Fibroblast of skin of abdomen (primary cell): ENCODE data around the gene EGFLAM.
A peak's percentile ranks its signal among the peaks of the same experiment; 100 is the strongest.
"Not testable (repeated sequence)": the region's sequence is repeated elsewhere in the genome, so short reads cannot be mapped to it uniquely, and the experiment has no call there.

Source experiments
- DNase-seq: peaks from one replicate; pipeline ENCODE4 v3.0.0-alpha.2; 2013

The EGFLAM gene

DNA sequence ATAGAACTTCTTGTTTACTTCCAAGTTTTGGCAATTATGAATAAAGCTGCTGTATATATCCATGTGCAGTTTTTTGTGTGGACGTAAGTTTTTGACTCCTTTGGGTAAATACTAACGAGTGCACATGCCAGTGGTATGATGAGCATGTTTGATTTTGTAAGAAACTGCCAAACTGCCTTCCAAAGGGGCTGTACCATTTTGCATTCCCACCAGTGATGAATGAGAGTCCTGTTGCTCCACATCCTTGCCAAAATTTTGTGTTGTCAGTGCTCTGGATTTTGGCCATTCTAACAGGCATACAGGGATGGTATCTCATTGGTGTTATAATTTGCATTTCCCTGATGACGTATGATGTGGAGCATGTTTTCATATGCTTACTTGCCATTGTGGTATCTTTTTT, 73.5 kb downstream of the EGFLAM start:
- DNase-seq = no peak

DNA sequence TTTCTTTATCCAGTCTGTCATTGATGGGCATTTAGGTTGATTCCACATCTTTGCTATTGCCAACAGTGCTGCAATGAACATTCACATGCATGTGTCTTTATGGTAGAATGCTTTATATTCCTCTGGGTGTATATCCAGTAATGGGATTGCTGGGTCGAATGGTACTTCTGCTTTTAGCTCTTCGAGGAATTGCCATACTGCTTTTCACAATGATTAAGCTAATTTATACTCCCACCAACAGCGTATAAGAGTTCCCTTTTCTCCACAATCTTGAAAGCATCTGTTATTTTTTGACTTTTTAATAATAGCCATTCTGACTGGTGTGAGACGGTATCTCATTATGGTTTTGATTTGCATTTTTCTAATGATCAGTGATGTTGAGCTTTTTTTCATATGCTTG, 74.8 kb downstream of the EGFLAM start:
- not testable (repeated sequence) for DNase-seq

DNA sequence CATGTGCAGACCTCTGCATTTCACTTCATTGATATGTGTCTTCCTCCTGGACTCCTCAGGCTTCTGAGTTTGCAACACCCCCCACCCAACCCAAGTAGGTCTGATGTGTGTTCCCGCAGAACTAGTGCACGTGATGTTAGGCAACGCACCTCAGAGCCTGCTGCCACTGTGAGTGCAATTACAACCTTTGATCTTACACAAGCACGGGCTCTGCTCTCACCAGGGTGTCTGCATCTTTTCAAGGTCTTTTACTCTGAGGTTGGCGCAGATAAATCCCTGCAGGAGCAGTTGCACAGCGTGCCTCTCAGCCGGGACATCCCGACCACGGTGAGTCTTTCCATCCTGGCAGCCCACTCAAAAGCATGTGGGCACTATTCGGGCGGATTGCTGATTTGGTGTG, 80.1 kb downstream of the EGFLAM start:
- DNase-seq = no peak

DNA sequence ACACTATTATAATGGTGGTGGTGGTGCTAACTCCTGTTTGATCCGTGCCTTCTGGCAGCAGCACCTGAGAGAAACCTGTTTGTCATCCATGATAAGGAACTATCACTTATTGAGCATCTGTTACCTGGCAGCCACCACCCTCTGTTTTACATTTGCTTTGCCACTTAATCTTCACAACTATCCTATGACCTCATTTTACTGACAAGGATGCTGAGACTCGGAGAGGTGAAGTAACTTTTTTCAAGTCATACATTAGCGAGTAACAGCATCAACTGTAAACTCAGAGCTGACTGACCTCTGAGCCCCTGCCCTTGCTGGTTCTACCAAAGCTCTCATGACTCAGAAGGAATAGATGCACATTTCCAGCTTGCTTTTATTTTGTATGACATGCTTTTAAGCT, 81.1 kb downstream of the EGFLAM start:
- DNase-seq = no peak

DNA sequence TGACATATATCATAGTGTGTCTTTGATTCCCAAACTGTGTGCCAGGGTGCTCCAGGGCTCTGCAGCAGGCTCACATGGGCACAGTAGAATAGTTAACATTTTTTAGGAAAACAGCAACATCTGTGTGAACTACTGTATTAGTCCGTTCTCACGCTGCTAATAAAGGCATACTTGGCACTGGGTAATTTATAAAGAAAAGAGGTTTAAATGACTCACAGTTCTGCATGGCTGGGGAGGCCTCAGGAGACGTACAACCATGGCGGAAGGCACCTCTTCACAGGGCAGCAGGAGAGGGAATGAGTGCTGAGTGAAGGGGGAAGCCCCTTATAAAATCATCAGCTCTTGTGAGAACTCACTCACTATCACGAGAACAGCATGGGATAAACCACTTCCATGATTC, 82.7 kb downstream of the EGFLAM start:
- DNase-seq = no peak

DNA sequence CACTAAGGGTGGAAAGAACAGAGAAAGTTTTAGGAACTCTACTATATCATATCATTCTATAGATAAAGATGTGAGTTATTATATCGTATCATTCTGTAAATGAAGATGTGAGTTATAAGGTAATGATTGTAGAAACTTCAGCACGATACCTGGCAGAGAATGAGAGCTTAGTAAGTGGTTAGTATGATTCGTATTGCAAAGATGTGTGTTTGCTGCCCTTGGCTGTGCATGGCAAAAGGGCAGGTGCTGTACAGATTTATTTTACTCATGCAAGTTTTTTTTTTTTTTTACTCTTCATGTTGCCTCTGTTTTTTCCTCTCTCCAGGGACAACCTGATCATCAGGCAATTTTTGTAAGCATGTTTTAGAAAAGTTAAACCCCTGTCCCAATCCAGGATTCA, 83.3 kb downstream of the EGFLAM start:
- DNase-seq = no peak

DNA sequence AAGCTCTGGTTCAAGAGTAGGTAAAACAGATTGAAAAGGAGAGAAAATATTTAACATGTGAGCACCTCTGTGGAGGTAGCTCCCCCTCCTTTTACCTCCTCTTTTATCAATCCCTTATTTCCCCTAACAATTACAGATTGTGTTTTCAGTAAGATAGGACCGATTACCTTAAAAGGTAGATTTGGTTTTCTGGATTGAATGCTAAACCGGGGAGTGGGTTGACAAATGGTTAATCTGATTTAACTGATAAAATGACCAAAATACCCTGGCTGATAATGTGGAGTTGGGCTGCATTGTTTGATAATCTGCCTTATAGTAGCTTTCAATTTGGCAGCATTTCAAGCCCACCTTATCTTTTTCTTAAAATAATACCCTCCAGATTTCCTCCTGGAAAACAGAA, 83.9 kb downstream of the EGFLAM start:
- DNase-seq = no peak

DNA sequence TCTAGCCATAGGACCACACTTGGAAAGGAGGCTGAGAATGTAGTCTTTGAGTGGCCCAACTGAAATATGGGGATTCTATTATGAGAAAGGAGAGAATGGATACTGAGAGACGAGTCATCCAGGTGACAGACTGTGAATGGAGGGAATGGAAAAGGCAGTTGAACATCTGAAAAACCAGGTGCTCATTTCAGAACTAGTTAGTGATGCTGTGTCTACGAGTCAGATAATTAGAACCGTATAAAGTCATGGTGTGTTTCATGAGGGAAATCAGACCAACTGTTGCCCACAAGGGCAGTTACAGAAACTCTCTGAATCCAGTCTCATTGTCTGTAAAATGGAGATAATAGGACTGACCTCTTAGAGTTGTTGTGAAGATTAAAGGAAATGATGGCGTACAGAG, 86.5 kb downstream of the EGFLAM start:
- DNase-seq = no peak

DNA sequence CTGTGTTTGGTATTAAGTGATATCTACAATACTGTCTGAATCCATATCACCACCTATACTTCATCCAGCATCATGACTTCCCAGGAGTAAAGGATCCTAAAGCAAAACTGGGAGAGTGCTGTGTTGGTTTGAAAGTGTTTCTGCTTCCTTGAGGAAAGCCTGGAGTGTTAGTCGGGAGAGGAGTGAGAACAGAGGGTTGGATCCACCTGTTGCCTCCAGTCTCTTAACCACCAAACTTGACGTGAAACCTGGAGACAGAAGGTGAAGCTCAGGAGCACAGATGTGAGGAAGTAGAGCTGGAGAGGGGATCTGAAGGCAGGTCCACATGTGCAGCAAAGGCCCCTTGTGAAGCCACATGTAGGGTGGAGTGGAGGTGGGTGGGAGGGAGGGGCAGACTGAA, 88.2 kb downstream of the EGFLAM start:
- no peak for DNase-seq

DNA sequence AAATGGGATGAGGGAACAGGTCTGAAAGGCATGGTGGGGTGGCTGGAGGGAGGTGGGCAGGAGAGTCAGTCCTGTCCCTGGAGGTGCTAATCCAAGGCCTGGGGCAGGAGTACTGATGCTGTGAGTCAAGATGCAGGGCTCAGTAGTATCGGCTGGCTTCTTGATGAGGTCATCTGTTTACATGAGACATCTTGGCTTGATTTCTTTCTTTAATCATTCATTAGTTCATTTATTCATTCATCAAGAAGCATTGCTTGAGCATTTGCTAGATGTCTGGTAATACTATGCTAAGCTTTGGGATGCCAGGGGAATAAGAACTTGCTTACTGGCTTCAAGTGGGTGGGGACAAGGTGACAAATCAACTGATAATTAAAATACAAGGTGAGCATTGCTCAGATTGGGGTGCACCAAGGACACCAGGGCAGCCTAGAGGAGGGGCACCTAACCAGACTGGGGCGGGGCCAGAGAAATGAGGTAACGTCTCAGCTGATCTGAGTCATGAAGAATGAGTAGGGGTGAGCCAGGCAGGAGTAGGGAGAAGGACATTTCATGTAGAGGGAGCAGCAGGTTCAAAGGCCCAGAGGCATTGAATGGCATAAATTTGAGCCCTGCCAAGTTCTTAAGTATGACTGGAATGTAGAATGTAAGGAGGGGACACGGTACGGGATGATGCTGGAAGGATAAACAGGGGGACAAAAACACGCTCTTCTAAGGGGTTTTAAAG, 88.8 kb downstream of the EGFLAM start:
- no peak for DNase-seq

DNA sequence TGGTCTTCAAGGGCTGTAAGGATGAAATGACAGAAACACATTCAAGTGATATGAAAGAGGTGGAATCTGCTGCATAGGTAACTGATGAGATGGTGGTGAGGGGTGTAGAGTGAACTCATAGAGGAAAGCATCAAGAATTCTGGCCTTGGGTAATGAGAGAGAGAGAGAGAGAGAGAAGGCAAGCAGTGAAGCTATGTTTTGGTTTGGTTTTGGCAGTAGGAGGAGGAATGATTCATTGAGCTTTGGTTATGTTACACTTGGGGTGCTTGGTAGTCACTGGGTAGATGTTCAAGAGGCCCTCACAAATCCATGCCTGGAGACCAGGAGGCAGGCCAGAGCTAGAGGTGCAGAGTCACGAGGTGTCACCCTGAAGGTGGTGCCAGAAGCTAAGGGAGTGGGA, 89.5 kb downstream of the EGFLAM start:
- no peak for DNase-seq

DNA sequence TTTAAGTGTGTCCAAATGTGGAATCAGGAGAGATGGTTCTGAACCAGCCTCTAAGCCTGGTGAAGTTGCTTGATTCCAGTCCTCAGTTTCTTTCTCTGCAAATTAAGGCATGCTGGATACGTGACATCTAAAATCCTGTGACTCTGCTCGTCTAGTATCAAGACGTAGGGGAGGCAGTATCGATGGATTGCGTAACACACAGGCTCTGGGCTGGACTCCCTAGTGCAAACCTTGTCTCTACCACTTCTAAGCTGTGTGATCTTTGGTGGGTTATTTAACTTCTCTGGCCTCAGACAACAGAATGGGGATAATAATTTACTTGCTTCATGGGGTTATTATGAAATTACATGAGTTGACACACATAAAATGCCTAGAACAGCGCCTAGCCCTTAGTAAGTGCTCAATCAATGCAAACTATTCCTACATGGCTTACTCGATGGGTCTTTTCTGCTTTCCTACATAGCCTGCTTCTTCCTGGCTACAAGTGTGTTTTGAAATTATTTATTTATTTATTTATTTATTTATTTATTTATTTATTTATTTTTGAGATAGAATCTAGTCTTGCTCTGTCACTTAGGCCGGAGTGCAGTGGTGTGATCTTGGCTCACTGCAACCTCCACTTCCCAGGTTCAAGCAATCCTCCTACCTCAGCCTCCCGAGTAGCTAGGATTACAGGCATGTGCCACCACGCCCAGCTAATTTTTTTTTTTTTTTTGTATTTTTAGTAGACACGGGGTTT, 102.1 kb downstream of the EGFLAM start:
- DNase-seq = no peak

DNA sequence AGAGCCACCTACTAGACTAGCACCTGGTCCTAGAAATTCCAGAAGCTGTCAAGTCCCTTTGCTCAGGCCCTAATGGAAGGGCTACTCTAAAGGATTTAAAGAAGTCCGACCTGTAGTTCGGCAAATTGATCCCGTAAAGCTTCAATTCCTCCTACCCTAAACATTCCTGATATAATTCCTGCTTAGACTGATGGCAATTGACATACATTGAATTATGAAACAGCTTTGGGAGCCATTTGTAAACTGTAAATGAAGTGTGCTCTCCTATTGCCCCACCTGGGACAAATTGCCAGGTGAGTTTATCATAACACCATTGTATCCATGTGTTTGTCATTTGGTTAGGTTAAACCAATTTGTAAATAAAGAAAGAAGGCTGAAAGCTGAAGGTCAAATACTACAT, 104.4 kb downstream of the EGFLAM start:
- DNase-seq = no peak

DNA sequence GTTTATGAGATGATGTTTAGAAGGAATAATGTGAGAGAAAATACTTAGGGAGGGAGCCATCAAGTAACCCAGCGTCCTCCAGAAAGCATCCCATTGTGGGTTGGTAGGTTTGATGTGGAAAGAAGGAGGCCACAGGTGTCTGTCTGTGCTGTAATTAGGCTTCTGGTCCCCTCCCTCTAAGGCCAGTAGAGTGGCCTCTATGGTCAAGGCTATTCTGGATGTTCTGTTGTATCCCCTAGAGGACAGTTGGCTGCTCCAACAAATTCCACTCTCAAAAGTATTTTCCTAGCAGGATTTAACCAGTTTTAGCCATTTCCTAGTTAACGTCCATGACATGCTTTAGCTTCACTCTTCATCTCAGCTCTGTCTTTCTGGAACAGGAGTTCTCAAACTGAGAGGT, 106.5 kb downstream of the EGFLAM start:
- no peak for DNase-seq

DNA sequence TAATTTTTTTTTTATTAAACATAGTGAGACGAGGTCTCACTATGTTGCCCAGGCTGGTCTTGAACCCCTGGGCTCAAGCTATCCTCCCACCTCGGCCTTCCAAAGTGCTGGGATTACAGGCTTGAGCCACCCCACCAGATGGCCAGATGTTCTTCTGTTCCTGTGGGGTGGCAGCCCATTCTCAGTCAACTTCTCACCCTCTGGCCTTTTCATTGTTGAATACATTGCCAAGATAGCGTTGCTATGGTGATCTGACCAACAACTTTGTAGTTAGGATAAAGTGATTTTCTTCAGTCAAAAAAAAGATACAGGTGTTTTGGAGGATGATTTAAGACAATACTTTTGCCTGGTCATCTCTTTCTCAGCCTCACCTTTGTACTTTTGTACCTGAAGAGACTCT, 109.1 kb downstream of the EGFLAM start:
- no peak for DNase-seq

DNA sequence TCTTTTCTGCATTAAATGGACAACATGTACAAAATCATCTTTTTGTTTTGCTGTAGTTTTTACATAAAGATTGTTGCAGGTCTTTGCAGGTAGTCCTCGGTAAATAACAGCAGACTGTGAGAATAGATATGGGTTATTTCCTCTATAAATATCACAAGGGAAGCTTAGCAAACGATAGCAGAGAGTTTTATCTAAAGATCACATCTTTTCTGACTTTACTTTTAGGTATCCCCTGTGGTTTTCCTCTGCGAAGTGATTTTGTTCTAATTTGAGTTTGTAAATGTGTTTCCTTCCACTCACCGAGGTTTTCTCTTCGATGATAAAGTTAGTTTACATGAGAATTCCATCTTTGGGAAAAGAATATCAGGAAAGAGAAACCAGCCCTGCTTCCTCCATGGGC, 109.6 kb downstream of the EGFLAM start:
- DNase-seq = no peak

DNA sequence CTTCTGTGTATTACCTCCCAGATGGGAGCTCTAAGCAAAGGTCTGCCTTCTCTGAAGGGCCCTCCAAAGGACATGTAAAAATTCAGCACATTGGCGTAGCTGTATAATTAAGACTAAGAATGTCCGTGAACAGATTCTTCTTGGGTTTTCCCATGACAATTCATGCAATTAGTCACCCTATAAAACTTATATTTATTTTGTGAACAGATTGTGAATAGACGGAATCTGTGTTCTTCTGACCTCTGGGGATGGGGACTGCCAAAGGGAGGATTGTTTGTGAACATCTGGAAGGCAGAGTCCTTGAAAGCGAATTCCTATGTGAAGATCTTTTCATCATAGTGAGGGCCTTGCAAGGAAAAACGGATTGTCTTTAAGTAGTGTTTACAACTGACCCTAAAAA, 111.3 kb downstream of the EGFLAM start:
- DNase-seq = peak; percentile 39

DNA sequence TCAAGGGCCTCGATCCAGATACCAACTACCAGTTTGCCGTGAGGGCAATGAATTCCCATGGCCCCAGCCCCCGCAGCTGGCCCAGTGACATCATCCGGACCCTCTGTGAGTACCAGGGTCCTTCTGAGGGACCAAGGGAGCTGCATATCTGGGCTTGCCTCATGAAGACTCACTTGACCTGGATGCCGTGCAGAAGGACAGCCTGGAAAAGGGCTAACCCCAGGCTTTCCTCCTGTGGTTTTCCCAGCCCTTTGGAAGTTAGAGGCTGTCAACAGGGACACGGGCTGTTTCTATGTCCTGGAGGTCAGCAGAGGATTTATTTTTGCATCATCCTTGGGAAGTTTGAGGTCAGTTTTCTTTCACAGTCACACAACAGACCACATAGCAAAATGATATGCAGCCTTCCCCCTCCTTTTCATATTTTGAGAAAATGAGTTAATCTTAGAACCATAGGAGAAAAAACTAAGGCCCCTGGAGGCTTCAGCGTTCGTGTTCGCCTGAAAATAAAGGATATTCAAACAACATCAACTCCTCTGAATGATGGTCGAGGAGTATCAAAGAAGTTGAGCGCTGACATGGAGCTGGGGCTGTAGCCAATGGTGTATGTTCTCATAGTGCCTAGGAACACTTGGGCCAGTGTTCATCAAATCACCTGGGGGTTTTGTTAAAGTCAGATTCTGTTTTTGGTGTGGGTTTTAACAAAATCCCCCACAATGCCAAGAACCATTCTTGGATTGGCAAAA, 112.2 kb downstream of the EGFLAM start:
- DNase-seq = no peak

DNA sequence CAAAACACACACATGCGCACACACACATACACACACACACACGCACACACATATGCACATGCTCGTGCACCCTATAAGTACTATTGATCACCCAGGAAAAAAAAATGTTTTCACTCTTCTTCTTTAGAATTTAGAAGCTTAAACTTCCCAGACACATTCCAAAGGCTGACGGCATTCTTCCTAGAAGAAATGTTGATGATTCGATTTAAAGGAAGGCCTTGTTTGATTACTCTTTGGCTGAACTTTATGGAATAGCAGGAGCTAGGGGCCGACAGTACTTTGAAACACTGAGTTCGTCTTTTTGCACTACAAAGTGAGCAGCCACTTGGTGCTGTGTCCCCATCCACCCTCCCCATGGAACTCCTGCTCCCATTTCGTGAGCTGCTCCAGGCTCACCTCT, 113.2 kb downstream of the EGFLAM start:
- DNase-seq = peak; percentile 48

DNA sequence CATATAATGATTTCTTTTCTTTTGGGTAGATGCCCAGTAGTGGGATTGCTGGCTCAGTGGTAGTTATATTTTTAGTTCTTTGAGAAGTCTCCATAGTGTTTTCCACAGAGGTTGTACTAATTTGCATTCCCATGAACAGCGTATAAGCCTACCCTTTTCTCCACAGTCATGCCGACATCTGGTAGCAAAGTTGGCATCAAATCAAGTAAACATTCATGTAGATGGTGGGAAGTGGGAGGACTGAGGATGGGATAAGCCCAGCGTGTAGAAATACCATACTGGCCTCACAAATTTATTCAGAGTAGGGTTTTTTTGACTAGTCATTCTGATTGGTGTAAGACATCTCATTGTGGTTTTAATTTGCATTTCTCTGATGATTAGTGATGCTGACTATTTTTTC, 115.4 kb downstream of the EGFLAM start:
- peak; percentile 77 for DNase-seq

DNA sequence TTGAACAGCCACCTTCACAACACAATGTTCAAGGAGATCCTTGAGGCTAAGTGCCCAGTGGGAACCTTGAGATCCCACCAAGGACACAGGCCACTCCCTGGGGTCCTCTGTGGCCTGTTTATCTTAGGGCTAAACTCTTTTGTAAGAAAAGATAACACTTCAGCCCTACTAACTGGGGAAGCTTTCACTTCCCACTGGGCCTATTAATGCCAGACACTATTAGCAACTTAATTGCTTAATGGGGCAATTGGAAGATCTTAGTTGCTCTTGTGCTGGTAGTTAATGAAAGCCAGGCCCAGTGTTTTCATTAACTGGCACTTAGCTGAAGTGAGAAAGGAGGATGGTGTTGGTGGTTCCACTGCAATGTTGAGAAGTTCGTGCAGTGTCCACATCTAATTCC, 117.1 kb downstream of the EGFLAM start:
- no peak for DNase-seq

DNA sequence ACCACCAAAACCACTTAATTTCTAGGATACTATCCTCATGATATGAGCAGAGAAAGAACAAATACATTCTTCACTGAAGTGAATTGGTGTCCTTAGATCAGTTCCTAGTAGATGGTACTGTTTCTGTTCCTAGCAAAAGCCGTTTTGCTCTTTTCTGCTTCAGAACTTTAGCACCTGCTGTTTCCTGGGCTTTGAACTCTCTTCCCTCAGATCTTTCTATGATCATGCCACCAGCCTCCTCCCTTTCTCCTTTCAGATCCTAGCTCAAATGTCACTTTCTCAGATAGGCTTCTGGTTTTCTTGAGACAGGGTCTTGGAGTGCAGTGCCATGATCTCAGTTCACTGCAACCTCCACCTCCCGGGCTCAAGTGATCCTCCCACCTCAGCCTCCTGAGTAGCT, 118.0 kb downstream of the EGFLAM start:
- DNase-seq = no peak

DNA sequence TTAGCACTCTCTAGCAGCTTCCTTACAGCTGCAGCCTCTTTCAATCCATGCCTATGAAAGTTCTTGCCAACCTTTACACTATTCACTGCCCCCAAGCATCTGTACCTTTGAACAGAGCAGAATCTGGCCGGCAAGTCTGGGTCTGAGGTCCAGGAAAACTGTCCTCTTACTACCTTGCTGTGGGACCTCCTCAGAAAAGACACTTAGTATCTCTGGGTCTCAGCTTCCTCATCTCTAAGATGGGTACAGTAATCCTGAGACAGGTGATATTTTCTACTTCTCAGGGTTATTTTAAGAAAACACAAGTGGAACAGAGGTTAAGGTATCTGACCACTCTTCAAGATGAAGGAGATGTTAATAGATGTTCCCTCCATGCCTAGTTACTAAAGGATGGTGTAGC, 120.2 kb downstream of the EGFLAM start:
- no peak for DNase-seq
